Fibroblast of lung (primary cell): ENCODE measurements around the gene MISFA. TPM values are rescaled to one million over a fixed set of nuclear protein-coding genes. Genes with fewer than 3 reads are reported as not detected.
A peak's percentile ranks its signal among the peaks of the same experiment; 100 is the strongest.

ENCODE experiments used
- DNase-seq, 2 donors: peaks; one replicate each; pipeline versions ENCODE4 v3.0.0 to v3.0.0-alpha.2; 2010; ENCODE audit warnings: low read depth in 2 of 2
- H2AFZ ChIP-seq: 2 replicates; pipeline ENCODE4 v1.5.1; 2012; ENCODE audit warnings: low read length, control low read depth, inconsistent platforms
- H3K27ac ChIP-seq: 2 replicates; pipeline ENCODE4 v1.5.1; 2011; ENCODE audit warnings: low read length, control low read depth; ENCODE audit not compliant: insufficient read depth
- H3K27me3 ChIP-seq: 2 replicates; pipeline ENCODE4 v1.5.1; 2011; ENCODE audit warnings: mild to moderate bottlenecking, low read length; ENCODE audit not compliant: control insufficient read depth, insufficient read depth
- H3K36me3 ChIP-seq: 2 replicates; pipeline ENCODE4 v1.5.1; 2011; ENCODE audit warnings: low read length; ENCODE audit not compliant: control insufficient read depth, insufficient read depth
- H3K4me1 ChIP-seq: 2 replicates; pipeline ENCODE4 v1.5.1; 2011; ENCODE audit warnings: low read length; ENCODE audit not compliant: control insufficient read depth, insufficient read depth; ENCODE audit errors: extremely low read depth
- H3K4me2 ChIP-seq: 2 replicates; pipeline ENCODE4 v1.5.1; 2011; ENCODE audit warnings: low read length, control low read depth; ENCODE audit not compliant: insufficient read depth; ENCODE audit errors: extremely low read depth
- H3K4me3 ChIP-seq, 4 experiments: fragments of 200-600 bp in 1 of 4; sonication (generic) in 1 of 4; replicated peaks in 1 of 4; 2 replicates each; pipeline ENCODE4 v1.5.1; 2011 to 2016; ENCODE audit warnings: low read length in 4 of 4, low read depth in 3 of 4, mild to moderate bottlenecking in 3 of 4, control low read depth in 2 of 4, inconsistent platforms in 1 of 4, mixed read lengths in 1 of 4; ENCODE audit not compliant: insufficient read depth in 1 of 4; ENCODE audit errors: control extremely low read depth in 1 of 4
- H3K79me2 ChIP-seq: 2 replicates; pipeline ENCODE4 v1.5.1; 2012; ENCODE audit warnings: mild to moderate bottlenecking, low read length, inconsistent platforms; ENCODE audit not compliant: control insufficient read depth, insufficient read depth
- H3K9ac ChIP-seq: 2 replicates; pipeline ENCODE4 v1.5.1; 2011; ENCODE audit warnings: mild to moderate bottlenecking, low read length, control low read depth; ENCODE audit not compliant: insufficient read depth
- H3K9me3 ChIP-seq: 2 replicates; pipeline ENCODE4 v1.5.1; 2012; ENCODE audit warnings: low read depth, low read length; ENCODE audit not compliant: control insufficient read depth, insufficient read depth
- H4K20me1 ChIP-seq: 2 replicates; pipeline ENCODE4 v1.5.1; 2011; ENCODE audit warnings: low read length; ENCODE audit not compliant: control insufficient read depth, insufficient read depth; ENCODE audit errors: extremely low read depth
- EZH2 ChIP-seq: IDR thresholded peaks from 2 replicates; pipeline ENCODE4 v1.5.1; 2012; ENCODE audit warnings: low read length, control low read depth, mild to moderate bottlenecking; ENCODE audit errors: missing control alignments
- polyA plus RNA-seq, 2 donors: library from polyadenylated mRNA; depleted of rRNA in 1 of 2; stranded (reverse) in 1 of 2; unstranded in 1 of 2; fragments of >200 nt; gene quantifications; 2 replicates each; pipeline ENCODE4 v1.2.1, GENCODE V29; 2011 to 2012; ENCODE audit warnings: missing spikeins in 1 of 2
- total RNA-seq: library from RNA; depleted of rRNA; stranded (reverse); fragments of >200 nt; gene quantifications from 2 replicates; pipeline ENCODE4 v1.2.1, GENCODE V29; 2014
- TF ChIP-seq, protein P1 (sequence below), 2 donors: IDR thresholded peaks in 1 of 2; conservative IDR thresholded peaks in 1 of 2; 1 replicate in 1 of 2; 2 replicates in 1 of 2; pipeline ENCODE4 v1.5.1; 2011 to 2012; ENCODE audit warnings: low read length in 2 of 2, control low read depth in 1 of 2, inconsistent platforms in 1 of 2, low read depth in 1 of 2, mild to moderate bottlenecking in 1 of 2

Gene MISFA
- total and polyA plus RNA-seq, 2 donors (not counting 1 experiment from before 2014, with no cell fraction given): 0.50 to 1.4 TPM

DNA sequence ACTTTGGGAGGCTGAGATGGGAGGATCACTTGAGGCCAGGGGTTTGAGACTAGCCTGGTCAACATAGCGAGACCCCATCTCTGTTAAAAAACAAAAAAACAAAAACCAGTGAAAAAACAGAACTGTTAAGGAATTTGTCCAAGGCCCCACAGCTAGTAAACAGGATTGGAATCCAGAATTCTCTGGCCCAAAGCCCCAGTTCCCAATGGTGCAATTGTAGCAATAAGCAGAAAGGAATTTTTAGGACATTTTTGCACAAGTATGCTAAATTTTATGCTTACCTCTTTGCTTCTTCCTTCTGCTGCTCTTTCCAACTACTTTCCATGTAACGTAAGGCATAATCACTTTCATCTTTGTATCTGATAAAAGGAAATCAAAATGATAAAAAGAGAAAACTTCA is 11.6 kb downstream of the MISFA start:
- Histone ChIP-seq H3K27ac (no peak overlapping the region), H3K4me3 (no peak overlapping the region), H3K36me3 (peaks cover 12% of the 10 kb centered on the region), H3K9me3 (no peaks in the 10 kb centered on the region), H3K4me2 (no peak overlapping the region), H3K9ac (no peak overlapping the region), H3K79me2 (peaks cover 3% of the 10 kb centered on the region), H2AFZ (no peak overlapping the region), H4K20me1 (no peaks in the 10 kb centered on the region), H3K27me3 (no peaks in the 10 kb centered on the region), H3K4me1 (no peaks in the 10 kb centered on the region)
- TF ChIP-seq, protein P1, sequence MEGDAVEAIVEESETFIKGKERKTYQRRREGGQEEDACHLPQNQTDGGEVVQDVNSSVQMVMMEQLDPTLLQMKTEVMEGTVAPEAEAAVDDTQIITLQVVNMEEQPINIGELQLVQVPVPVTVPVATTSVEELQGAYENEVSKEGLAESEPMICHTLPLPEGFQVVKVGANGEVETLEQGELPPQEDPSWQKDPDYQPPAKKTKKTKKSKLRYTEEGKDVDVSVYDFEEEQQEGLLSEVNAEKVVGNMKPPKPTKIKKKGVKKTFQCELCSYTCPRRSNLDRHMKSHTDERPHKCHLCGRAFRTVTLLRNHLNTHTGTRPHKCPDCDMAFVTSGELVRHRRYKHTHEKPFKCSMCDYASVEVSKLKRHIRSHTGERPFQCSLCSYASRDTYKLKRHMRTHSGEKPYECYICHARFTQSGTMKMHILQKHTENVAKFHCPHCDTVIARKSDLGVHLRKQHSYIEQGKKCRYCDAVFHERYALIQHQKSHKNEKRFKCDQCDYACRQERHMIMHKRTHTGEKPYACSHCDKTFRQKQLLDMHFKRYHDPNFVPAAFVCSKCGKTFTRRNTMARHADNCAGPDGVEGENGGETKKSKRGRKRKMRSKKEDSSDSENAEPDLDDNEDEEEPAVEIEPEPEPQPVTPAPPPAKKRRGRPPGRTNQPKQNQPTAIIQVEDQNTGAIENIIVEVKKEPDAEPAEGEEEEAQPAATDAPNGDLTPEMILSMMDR (conservative IDR thresholded peaks at IDR 0.05 in 1 of 2, IDR thresholded peaks at IDR 0.05 in 1 of 2; ENCODE audit: low read depth in 1 of 2, low read length in 2 of 2): no peak
- no peak for TF ChIP-seq EZH2
- peak in 1 of 2 donors; percentile 20 for DNase-seq

DNA sequence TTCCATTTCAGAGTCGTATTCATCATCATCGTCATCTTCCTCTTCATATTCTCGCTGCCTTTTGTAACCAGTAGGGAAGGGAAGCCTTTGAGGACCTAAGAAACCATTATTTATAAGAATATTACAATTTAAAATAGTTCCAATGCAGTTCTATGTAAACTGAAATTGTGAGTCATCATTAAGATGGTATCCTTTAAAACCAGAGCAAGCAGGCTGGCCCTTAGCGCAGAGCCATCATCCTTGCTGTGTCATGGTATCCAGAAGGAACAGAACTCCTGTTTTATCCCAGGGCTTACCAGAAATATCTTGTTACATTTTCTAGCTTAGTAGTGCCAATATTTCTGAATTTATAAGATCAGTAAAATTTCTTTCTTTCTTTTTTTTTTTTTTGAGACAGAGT is 12.8 kb downstream of the MISFA start:
- Histone ChIP-seq H3K27me3 (no peaks in the 10 kb centered on the region), H3K79me2 (peaks cover 12% of the 10 kb centered on the region), H2AFZ (no peak overlapping the region)

DNA sequence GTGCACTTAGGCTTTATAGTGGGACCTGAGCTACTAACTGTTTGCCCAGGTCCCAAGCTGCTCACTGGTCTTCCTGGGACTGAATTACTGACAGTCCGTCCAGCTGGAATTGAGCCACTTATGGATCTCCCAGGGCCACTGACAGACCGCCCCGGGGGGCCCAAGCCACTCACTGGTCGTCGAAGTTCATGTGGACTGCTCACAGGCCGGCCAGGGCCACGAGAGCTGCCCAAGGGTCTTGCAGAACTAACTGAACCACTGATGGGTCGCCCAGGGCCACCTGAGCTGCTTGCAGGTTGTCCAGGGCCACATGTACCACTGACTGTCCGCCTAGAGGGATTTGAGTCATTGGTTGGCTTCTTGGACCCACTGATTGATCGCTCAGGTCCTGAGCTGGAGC is 15.1 kb downstream of the MISFA start:
- Histone ChIP-seq H3K4me1 (peaks cover 3% of the 10 kb centered on the region), H2AFZ (no peak overlapping the region), H3K79me2 (peaks cover 25% of the 10 kb centered on the region), H3K4me3 (no peak overlapping the region), H3K27ac (no peak overlapping the region), H3K36me3 (peaks cover 8% of the 10 kb centered on the region), H4K20me1 (no peaks in the 10 kb centered on the region), H3K27me3 (no peaks in the 10 kb centered on the region), H3K9ac (no peak overlapping the region), H3K4me2 (no peak overlapping the region), H3K9me3 (no peaks in the 10 kb centered on the region)
- TF ChIP-seq, protein P1 (conservative IDR thresholded peaks at IDR 0.05 in 1 of 2, IDR thresholded peaks at IDR 0.05 in 1 of 2; ENCODE audit: low read depth in 1 of 2, low read length in 2 of 2): no peak
- TF ChIP-seq EZH2: no peak
- DNase-seq: no peak

More for the DNA sequence above, 12.8 kb downstream of the MISFA start:
- Histone ChIP-seq H3K4me1 (no peaks in the 10 kb centered on the region), H3K27ac (no peak overlapping the region), H3K9ac (no peak overlapping the region), H4K20me1 (no peaks in the 10 kb centered on the region), H3K9me3 (no peaks in the 10 kb centered on the region), H3K4me2 (no peak overlapping the region), H3K36me3 (peaks cover 10% of the 10 kb centered on the region), H3K4me3 (no peak overlapping the region)
- DNase-seq: no peak
- TF ChIP-seq, protein P1 (conservative IDR thresholded peaks at IDR 0.05 in 1 of 2, IDR thresholded peaks at IDR 0.05 in 1 of 2; ENCODE audit: low read depth in 1 of 2, low read length in 2 of 2): no peak
- no peak for TF ChIP-seq EZH2
